GM19025 (cell line): ENCODE measurements around the gene EDN1.
"Not testable (repeated sequence)": the region's sequence is repeated elsewhere in the genome, so short reads cannot be mapped to it uniquely, and the experiment has no call there.

Source experiments
- ATAC-seq: cut with Tn5 transposase; IDR thresholded peaks from one replicate; pipeline ENCODE4 v1.9.1; 2021; ENCODE audit warnings: mild to moderate bottlenecking, low read depth, moderate library complexity; ENCODE audit not compliant: unreplicated experiment

Gene EDN1

DNA sequence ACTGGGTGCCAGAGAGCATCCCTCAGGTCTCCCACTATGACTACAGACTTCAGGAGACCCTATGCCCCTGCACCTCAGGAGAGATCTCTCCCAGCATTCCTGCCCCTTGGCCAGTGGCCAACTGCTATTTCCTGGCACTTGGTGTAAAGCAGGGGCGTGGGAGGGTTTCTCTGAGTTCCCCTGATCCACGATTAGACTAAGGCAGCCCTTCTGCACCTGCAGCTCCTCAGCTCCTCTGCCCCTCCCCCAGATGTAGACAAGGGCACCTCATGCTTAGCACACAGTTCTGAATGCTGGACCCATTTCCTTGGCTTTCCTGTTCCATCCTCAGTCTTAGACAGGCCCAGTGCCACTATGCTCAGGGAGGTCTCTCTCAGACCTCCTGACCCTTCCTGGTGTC is 28.6 kb downstream of the EDN1 start:
- no peak for ATAC-seq

DNA sequence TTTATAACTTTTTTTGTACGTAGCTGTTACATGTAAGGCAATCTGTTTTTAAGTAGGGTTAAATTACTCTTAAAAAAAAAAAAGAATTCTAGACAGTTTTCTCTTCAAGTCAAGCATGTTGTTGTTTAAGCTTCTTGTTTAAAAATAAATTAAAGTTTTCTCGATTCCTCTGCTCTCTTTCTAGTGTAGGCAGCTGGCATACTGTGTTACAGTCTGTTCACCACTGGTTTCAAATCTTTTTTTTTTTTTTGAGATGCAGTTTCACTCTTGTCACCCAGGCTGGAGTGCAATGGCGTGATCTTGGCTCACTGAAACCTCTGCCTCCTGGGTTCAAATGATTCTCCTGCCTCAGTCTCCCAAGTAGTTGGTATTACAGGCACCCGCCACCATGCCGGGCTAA is 29.9 kb downstream of the EDN1 start:
- not testable (repeated sequence) for ATAC-seq

DNA sequence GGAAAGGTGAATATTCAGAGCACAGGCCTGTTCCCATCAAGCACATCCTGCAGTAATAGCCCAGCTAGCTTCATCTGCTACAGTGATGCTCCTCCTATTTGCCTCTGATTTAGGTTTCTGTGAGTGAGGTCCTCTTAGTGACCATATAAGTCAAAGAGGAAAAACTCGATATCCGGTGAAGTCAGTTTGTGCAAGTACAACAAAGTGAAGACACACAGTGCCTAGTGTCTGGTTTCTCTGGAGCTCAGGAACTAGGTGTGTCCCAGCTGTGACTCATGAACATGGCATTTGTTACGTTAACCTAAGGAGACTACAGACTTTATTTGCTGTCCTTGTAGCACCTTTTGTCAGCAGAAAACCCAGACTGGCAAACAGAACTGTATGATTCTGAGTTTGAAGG is 33.9 kb downstream of the EDN1 start:
- ATAC-seq = no peak

- ATAC-seq = no peak
Measured at GRCh38 chr6:12324748-12325147, 34.6 kb downstream of the EDN1 start.

DNA sequence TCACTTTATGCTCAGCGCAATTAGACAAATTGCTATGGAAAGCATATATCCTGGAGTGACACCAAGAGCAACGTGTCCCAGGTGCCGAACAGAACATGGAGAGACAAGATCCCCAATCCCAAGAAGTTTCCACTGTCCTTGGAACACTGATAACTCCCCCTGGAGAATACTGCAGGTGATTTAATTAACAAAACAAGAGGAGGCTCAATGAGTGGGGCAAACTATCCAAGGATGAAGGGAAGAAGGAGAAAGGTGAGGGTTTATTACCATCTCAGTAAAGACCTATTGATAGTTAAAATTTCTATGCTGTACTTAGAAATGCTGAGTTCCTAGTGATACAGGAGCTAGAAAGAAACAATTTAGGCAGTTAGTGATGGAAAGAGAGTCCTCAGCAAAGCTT is 35.7 kb downstream of the EDN1 start:
- ATAC-seq = no peak

DNA sequence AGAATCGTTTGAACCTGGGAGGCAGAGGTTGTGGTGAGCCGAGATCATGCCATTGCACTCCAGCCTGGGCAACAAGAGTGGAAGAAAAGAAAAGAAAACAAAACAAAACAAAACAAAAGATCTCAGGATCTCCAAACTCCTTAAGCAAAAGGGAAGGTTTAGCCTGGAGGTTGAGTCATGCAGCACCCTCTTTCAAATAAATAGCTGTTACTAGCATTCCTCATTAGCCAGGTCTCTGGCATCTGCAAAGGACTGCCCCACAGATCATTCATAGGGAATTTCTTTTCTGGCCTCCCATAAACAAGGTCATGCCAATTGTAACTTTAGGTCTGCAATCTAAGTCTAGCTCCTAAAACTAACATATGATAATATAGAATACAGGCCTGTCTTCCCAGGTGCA is 37.2 kb downstream of the EDN1 start:
- ATAC-seq = no peak

DNA sequence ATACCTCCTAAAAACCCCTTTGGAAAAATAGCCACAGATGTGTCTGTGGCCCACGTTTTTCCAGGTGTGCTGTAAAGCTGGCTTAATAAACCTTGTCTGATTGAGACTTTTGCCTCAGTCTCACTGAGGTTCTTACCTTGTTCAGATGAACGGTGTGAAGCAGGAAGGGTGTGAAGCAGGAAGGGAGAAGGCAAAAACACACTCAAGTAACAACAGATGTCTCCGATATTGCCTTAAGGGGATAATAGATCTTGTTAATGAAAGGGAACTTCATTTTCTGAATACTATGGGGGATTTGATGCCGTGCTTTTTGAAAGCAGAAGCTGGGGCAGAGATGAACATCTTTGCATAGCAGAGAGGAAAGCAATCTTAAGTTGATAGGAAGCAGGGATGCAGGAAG is 37.8 kb downstream of the EDN1 start:
- no peak for ATAC-seq

- no peak for ATAC-seq
Measured at GRCh38 chr6:12328701-12329100, 38.5 kb downstream of the EDN1 start.

GRCh38 chr6:12331474-12331873 is 41.3 kb downstream of the EDN1 start:
- ATAC-seq = no peak

DNA sequence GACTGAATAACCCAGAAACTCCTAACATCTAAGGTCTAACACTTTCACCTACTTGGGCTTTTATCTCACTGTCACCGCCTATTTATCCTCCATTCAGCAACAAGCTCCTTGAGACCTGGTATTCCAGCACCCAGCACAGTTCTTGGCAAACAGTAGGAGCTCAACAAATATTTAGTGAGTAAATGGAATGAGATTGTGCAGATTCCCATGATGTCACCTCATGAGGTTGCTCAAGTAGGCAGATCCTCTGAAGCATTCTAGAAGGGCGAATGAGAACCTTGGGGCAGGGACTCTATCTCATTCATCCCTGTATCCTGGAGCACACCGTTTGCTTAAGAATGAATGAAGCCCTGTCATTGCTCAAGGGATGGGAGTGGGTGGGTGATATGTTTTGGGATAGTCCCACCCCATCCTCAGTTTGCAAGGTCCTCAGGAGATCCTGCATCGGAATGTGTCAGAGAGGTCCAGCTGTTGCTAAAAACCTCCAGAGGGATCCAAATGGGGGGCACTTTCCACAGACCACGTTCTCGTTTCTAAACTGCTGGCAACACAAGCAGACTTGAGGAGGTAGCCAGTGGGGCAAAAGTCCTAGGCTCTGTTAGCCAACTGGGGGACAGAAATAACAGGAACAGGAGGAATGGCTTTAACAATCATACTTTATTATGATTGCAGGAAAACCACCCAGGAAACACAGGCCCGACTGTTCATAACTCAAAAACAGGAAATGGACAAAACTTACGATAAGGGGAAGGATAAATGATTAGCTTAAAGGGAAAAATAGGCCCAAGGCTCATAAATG is 42.0 kb downstream of the EDN1 start:
- ATAC-seq = no peak

DNA sequence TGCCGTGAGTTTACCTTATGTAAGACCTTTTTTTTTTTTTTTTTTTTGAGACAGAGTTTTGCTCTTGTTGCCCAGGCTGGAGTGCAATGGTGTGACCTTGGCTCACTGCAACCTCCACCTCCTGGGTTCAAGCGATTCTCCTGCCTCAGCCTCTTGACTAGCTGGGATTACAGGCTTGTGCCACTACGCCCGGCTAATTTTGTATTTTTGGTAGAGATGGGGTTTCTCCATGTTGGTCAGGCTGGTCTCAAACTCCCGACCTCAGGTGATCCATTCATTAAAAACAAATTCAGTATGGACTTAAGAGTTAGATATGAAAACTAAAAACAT is 42.6 kb downstream of the EDN1 start:
- ATAC-seq = not testable (repeated sequence)

DNA sequence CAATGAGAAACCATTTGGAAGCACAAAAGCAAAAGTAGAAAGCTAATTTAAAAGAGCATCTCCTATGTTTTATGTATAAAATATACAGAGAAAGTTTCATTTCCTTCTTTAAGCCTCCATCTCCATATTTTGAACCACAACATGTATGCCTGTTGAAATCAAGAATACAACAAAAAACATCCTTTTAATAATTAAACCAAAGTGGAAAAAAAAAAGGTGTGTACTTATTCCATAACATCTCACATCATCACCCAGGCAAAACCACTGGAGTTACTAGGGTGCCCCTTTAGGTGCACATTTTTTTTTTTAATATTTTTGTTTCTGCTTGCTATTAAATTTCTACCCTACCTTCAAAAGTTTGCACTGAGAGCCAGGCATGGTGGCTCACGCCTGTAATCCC is 43.0 kb downstream of the EDN1 start:
- no peak for ATAC-seq

- ATAC-seq = no peak
Measured at GRCh38 chr6:12334526-12335130, 44.5 kb downstream of the EDN1 start.

GRCh38 chr6:12335131-12335527 is 45.0 kb downstream of the EDN1 start:
- peak; percentile 52 for ATAC-seq

DNA sequence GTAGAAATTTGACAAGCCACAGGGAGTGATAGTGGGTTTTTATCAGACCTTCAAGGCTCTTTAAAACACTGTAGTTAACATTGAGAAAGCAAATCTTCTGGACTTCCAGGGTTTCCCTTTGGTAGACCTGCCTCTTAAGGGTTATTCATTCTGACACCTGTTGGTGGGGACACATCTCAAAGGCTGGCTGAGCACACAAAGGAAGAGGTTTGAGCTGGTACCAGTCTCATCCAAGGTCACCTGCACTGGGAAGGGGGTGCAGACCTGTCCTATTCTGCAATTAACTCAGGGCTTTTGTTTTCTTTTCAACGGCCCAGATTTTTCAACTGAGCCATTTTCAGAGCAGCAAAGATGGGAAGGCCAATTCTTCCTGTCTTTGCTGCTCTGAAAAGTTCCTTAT is 45.6 kb downstream of the EDN1 start:
- ATAC-seq = no peak

DNA sequence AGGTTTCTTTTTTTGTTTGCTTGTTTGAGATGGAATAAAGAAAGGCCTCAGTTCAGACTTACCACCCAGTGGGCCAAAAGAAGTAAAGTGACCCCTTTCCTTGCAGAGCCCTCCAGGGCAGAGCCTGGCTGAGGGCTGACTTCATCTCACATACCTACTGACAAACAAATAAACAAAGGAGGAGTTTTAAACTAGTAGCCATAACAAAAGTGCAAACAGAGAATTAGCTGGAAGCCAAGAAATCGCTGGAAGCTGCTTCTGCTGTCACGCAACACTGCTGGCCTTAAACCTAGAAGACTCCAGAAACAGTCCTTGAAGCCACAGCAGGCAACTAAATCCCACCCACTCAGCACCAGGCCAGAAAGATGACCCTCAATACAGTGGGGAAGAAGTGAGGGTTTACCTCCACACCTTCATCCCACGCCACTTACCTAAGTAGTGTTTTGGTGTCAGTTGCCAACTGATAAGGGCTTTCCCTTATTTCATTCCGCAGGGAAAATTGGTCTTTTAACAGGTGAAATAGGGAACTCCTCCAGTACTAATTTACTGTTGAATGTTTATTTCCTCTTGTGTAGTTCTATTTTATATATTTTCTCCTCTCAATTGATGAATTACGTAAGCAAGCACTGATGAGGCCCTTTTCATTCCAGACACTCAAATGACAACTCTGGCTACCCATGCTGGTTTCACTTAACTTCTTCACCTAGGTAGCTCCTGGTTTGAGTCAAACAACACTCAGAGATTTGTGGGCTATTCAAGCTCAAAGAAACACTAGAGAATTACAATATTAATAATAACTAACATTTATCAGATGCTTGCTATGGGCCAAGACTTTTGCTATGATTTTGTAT is 46.2 kb downstream of the EDN1 start:
- ATAC-seq = no peak

- ATAC-seq = no peak
Measured at GRCh38 chr6:12339022-12339421, 48.9 kb downstream of the EDN1 start.

DNA sequence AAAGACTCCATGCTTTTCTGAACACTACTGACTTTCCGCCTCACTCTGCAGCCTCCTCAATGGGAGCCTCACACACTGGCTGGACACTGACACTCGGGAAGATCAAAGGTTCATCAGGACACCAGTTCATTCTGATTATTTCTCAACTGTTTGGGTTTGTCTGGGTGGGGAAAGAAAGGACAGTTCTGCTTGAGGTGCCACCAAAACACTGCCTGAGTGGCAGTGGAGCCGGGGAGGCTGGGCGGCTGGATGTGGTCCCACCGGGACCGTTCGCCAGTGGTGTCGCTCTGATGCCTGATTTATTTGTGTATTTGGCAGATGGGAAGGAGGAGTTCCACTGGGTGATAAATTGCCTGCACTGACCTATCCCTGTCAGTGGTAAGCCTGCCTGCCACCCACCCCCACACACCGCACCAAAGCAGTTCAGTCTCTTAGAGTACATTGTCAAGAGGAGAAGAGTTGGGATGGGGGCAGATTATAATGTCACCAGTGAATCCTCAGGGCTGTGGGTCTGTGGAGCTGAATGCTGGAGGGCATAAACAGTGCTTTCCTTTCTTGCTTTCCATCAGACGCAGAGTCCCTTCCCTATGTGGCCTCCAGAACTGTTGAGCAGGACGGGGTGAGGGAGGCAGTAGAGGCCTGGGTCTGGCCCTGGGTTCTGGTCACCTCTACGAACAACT is 49.8 kb downstream of the EDN1 start:
- ATAC-seq = no peak

DNA sequence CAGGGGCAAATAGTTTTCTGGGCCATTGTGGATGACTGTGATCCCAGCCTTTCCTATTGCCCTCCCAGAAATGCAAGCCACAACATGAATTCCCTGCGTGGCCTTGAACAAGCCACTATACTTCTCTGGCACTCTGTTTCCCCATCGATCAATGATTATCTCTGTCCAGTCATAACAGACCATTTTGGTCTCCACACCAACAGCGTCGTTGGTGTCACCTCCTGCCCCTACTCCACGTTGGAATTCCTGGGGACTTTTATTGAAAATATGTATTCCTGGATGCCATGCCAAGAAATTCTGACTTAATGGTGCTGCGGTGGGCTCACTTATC is 50.3 kb downstream of the EDN1 start:
- ATAC-seq = no peak

DNA sequence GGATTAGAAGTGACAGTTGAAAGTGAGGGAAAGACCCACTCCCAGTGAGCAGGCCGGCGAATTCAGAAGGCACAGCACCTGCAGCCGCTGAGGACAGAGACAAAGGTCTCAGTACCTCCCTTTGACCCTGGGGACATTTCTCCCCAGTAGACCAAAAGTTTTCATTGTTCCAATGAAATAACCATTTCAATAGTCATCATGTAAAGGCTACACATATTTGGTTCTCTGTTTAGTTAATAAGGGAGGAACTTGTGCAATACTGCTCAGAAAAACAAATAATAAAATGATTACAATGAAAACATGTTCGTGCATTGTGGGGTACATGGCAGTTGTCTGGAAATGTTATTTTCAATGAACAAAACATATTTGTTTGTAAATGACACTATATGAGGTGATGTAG is 52.5 kb downstream of the EDN1 start:
- no peak for ATAC-seq

- no peak for ATAC-seq
Measured at GRCh38 chr6:12343122-12343439, 52.9 kb downstream of the EDN1 start.
